HEK293 (cell line): Measurements from ENCODE around the gene TNFRSF6B.

Source experiments
- EGR2 ChIP-seq: fragments of 450-650 bp; formaldehyde crosslinking; IDR thresholded peaks from 2 replicates; pipeline ENCODE4 v1.5.1; 2016; ENCODE audit warnings: low read depth, missing biosample characterization, missing genetic modification characterization
- GFI1B ChIP-seq: fragments of 450-650 bp; formaldehyde crosslinking; IDR thresholded peaks from 2 replicates; pipeline ENCODE4 v1.5.1; 2016; ENCODE audit warnings: missing biosample characterization, missing genetic modification characterization
- KLF16 ChIP-seq: fragments of 450-650 bp; formaldehyde crosslinking; IDR thresholded peaks from 2 replicates; pipeline ENCODE4 v1.5.1; 2017; ENCODE audit warnings: missing biosample characterization, missing genetic modification characterization
- KLF7 ChIP-seq: fragments of 450-650 bp; formaldehyde crosslinking; IDR thresholded peaks from 2 replicates; pipeline ENCODE4 v1.5.1; 2016; ENCODE audit warnings: missing biosample characterization, missing genetic modification characterization, borderline replicate concordance
- KLF9 ChIP-seq: fragments of 450-650 bp; formaldehyde crosslinking; IDR thresholded peaks from 2 replicates; pipeline ENCODE4 v1.5.1; 2016; ENCODE audit warnings: missing biosample characterization, missing genetic modification characterization, low read depth
- OSR2 ChIP-seq: fragments of 450-650 bp; formaldehyde crosslinking; IDR thresholded peaks from 2 replicates; pipeline ENCODE4 v1.5.1; 2016; ENCODE audit warnings: missing biosample characterization, missing genetic modification characterization
- PRDM1 ChIP-seq: fragments of 450-650 bp; formaldehyde crosslinking; IDR thresholded peaks from 2 replicates; pipeline ENCODE4; 2016; ENCODE audit warnings: missing biosample characterization, missing genetic modification characterization
- PRDM10 ChIP-seq: fragments of 450-650 bp; formaldehyde crosslinking; IDR thresholded peaks from 2 replicates; pipeline ENCODE4 v1.5.1; 2016; ENCODE audit warnings: missing biosample characterization, missing genetic modification characterization
- PRDM6 ChIP-seq: fragments of 450-650 bp; formaldehyde crosslinking; IDR thresholded peaks from 2 replicates; pipeline ENCODE4 v1.5.1; 2017; ENCODE audit warnings: missing biosample characterization, missing genetic modification characterization
- YY1 ChIP-seq: fragments of 450-650 bp; formaldehyde crosslinking; IDR thresholded peaks from 2 replicates; pipeline ENCODE4 v1.5.1; 2018; ENCODE audit warnings: missing biosample characterization, missing genetic modification characterization
- ZBTB26 ChIP-seq: fragments of 450-650 bp; formaldehyde crosslinking; optimal IDR thresholded peaks from 2 replicates; pipeline ENCODE3; 2016; ENCODE audit warnings: missing biosample characterization, mild to moderate bottlenecking, missing genetic modification characterization
- ZBTB44 ChIP-seq: fragments of 450-650 bp; IDR thresholded peaks from 2 replicates; pipeline ENCODE4 v1.5.1; 2018; ENCODE audit warnings: missing biosample characterization, mild to moderate bottlenecking, missing genetic modification characterization
- ZNF132 ChIP-seq: fragments of 450-650 bp; formaldehyde crosslinking; IDR thresholded peaks from 2 replicates; pipeline ENCODE4 v1.5.1; 2017; ENCODE audit warnings: missing biosample characterization, missing genetic modification characterization, borderline replicate concordance
- ZNF175 ChIP-seq: fragments of 450-650 bp; formaldehyde crosslinking; IDR thresholded peaks from 2 replicates; pipeline ENCODE4 v1.5.1; 2016; ENCODE audit warnings: missing biosample characterization, missing genetic modification characterization
- ZNF350 ChIP-seq: fragments of 450-650 bp; formaldehyde crosslinking; IDR thresholded peaks from 2 replicates; pipeline ENCODE4 v1.5.0; 2017; ENCODE audit warnings: missing biosample characterization, mild to moderate bottlenecking, missing genetic modification characterization
- ZNF423 ChIP-seq: fragments of 450-650 bp; formaldehyde crosslinking; IDR thresholded peaks from 2 replicates; pipeline ENCODE4 v1.5.1; 2016; ENCODE audit warnings: missing biosample characterization, missing genetic modification characterization
- ZNF449 ChIP-seq: fragments of 450-650 bp; formaldehyde crosslinking; IDR thresholded peaks from 2 replicates; pipeline ENCODE4 v1.5.1; 2017; ENCODE audit warnings: missing biosample characterization, mild to moderate bottlenecking, missing genetic modification characterization, moderate library complexity
- ZNF501 ChIP-seq: fragments of 450-650 bp; formaldehyde crosslinking; IDR thresholded peaks from 2 replicates; pipeline ENCODE4 v1.5.1; 2016; ENCODE audit warnings: missing biosample characterization, missing genetic modification characterization
- ZNF610 ChIP-seq: fragments of 450-650 bp; formaldehyde crosslinking; IDR thresholded peaks from 2 replicates; pipeline ENCODE4 v1.5.1; 2016; ENCODE audit warnings: missing biosample characterization, missing genetic modification characterization, borderline replicate concordance
- ZNF776 ChIP-seq: fragments of 450-650 bp; formaldehyde crosslinking; IDR thresholded peaks from 2 replicates; pipeline ENCODE4 v1.5.0; 2017; ENCODE audit warnings: missing biosample characterization, missing genetic modification characterization, borderline replicate concordance
- ZNF830 ChIP-seq: fragments of 450-650 bp; IDR thresholded peaks from 2 replicates; pipeline ENCODE4 v1.5.0; 2018; ENCODE audit warnings: missing biosample characterization, missing genetic modification characterization, low read depth, mild to moderate bottlenecking, moderate library complexity
- ZSCAN4 ChIP-seq: fragments of 450-650 bp; formaldehyde crosslinking; IDR thresholded peaks from 2 replicates; pipeline ENCODE4 v1.5.1; 2017; ENCODE audit warnings: missing biosample characterization, missing genetic modification characterization
- ZSCAN5A ChIP-seq: fragments of 450-650 bp; formaldehyde crosslinking; IDR thresholded peaks from 2 replicates; pipeline ENCODE4 v1.5.1; 2016; ENCODE audit warnings: missing biosample characterization, missing genetic modification characterization
- ZXDB ChIP-seq: fragments of 450-650 bp; formaldehyde crosslinking; IDR thresholded peaks from 2 replicates; pipeline ENCODE4 v1.5.1; 2016; ENCODE audit warnings: missing biosample characterization, missing genetic modification characterization

The TNFRSF6B gene

GRCh38 chr20:63657937-63658748 lies 38.3 kb upstream of the TNFRSF6B start, which contains the start of gene RTEL1 (continued):
- TF ChIP-seq ZNF423 (tag by site-specific recombination) (no peak), PRDM10 (tag by site-specific recombination) (peak; percentile 80), ZNF610 (tag by site-specific recombination) (no peak; the same call in 1 of the 2 replicates), ZBTB26 (tag by site-specific recombination) (peak; percentile 97), ZNF501 (tag by site-specific recombination) (peak; percentile 90), OSR2 (tag by site-specific recombination) (peak; percentile 40; the same call in 1 of the 2 replicates), ZSCAN4 (tag by site-specific recombination) (peak; percentile 74), PRDM1 (no peak), ZNF776 (no peak), ZSCAN5A (tag by site-specific recombination) (peak; percentile 95), PRDM6 (no peak), KLF9 (tag by site-specific recombination) (peak; percentile 73), ZNF830 (tag by site-specific recombination) (no peak), KLF16 (tag by site-specific recombination) (peak; percentile 99), ZNF132 (no peak), KLF7 (peak; percentile 85), ZNF449 (tag by site-specific recombination) (peak; percentile 50; the same call in 1 of the 2 replicates), GFI1B (no peak), ZXDB (tag by site-specific recombination) (peak; percentile 94), EGR2 (peak; percentile 52; the same call in 1 of the 2 replicates), ZNF350 (tag by site-specific recombination) (no peak), ZNF175 (no peak), YY1 (tag by site-specific recombination) (peak; percentile 92), ZBTB44 (peak; percentile 84)
